Measurements from ENCODE around the gene WWOX. TPM values are rescaled to one million over a fixed set of nuclear protein-coding genes. Genes with fewer than 3 reads are reported as not detected.

Gene WWOX
- total RNA-seq, 2 experiments from 2014 or later: 20.2 to 21.4 TPM

DNA sequence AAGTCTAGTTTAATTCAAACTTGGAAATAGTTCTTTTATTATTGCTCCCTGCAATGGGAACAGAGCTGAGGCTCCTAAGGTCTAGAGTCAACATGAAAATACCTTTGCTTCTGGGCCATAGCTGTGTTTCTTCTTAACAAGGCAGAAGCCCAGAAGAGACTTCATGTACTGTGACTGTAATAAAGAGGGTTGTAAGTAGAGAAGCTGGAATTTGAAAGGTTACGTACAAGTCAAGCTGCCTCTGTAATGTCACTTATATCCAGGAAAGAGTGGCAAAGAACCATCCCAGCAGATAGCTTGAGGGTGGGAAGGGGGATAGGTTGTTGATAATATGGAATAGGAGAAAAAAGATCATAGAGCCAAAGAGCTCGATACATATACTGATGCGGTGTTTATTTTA, 248.6 kb downstream of the WWOX start:
- no peak overlapping the region for H3K4me3 Mint-ChIP-seq
- CTCF ChIA-PET: no interaction called here
- intact Hi-C loops (cut with micrococcal nuclease): no loop called here

DNA sequence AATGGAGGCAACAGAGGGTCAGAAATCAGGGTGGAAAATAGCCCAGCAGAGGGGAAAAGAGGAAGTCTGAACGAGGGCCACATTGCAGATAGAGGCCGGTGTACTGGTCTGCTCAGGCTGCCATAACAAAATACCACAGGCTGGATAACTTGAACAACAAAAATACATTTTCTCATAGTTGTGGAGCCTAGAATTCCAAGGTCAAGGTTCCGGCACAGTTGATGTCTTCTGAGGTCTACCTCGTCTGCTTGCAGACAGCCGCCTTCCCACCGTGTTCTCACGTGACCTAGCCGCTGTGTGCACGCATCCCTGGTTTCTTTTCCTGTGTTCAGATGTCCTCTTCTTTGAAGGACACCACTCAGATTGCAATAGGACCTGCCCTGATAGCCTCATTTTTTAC, 249.4 kb downstream of the WWOX start:
- H3K4me1 Mint-ChIP-seq (ENCODE audit: low read depth): no peaks in the 10 kb centered on the region
- no peaks in the 10 kb centered on the region for H3K9me3 Mint-ChIP-seq
- H3K4me3 Mint-ChIP-seq: no peak overlapping the region
- no peak overlapping the region for H3K27ac Mint-ChIP-seq
- no peaks in the 10 kb centered on the region for H3K27me3 Mint-ChIP-seq (ENCODE audit: low read depth)
- intact Hi-C loops (cut with micrococcal nuclease): no loop called here
- CTCF ChIA-PET: no interaction called here
- no peak for DNase-seq
- no peaks in the 10 kb centered on the region for H3K36me3 Mint-ChIP-seq (ENCODE audit: low read depth)

More for the DNA sequence above, 248.6 kb downstream of the WWOX start:
- Mint-ChIP-seq H3K27me3 (ENCODE audit: low read depth) (no peaks in the 10 kb centered on the region), H3K27ac (no peak overlapping the region), H3K9me3 (no peaks in the 10 kb centered on the region), H3K36me3 (ENCODE audit: low read depth) (no peaks in the 10 kb centered on the region), H3K4me1 (ENCODE audit: low read depth) (no peaks in the 10 kb centered on the region)
- no peak for DNase-seq

DNA sequence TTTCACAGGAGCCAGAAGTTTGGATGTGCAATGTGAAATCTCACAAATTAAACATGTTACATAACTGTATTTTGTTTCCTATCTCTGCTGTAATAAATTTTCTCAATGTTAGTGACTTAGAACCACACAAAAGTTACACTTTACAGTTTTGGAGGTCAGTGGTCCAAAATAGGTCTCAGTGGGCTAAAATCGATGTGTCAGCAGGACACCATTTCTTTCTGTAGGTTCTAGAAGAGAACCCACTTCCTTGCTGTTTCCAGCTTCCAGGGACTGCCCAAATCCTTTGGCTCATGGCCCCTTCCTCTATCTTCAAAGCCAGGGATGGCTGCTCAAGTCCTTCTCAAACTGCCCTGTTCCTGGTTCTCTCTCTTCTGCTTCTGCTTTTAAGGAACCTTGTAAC, 252.7 kb downstream of the WWOX start:
- no peaks in the 10 kb centered on the region for H3K4me1 Mint-ChIP-seq (ENCODE audit: low read depth)
- no peak overlapping the region for H3K4me3 Mint-ChIP-seq
- H3K9me3 Mint-ChIP-seq: no peaks in the 10 kb centered on the region
- no peak overlapping the region for H3K27ac Mint-ChIP-seq
- intact Hi-C loops (cut with micrococcal nuclease): no loop called here
- CTCF ChIA-PET: no interaction called here
- H3K36me3 Mint-ChIP-seq (ENCODE audit: low read depth): peaks cover 5% of the 10 kb centered on the region
- no peaks in the 10 kb centered on the region for H3K27me3 Mint-ChIP-seq (ENCODE audit: low read depth)
- no peak for DNase-seq

DNA sequence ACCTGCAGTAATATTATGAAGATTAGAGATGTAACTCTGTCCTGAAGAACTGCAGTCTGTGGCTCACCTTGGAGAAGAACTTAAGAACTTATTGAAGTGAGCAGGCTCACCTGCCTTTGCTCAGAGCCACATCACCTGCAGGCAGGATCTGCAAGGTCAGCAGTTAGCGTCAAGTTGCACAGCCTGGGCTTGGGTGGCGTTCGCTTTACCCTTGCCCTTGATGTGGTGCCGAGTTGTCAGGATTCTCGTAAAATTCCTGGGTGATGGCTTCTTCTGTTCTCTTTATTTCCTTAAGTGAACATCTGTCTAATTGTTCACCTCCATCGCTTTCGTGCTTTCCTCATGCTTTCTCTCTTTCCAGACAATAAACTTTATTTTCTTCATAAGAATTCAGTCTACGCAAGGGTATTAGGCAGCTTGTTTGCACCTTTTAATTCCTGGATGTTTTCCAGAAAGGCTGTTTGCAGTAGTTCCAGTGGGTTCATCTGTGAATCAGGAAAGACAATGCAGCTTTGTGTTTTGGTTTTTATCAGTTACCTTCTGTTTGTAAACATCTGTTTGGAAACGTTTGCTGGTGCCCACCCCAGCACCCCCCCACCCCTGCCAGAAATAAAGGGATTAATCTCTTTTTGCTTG, 254.3 kb downstream of the WWOX start:
- Mint-ChIP-seq H3K27me3 (ENCODE audit: low read depth) (no peaks in the 10 kb centered on the region), H3K4me3 (no peak overlapping the region), H3K9me3 (no peaks in the 10 kb centered on the region), H3K27ac (no peak overlapping the region), H3K36me3 (ENCODE audit: low read depth) (peaks cover 5% of the 10 kb centered on the region), H3K4me1 (ENCODE audit: low read depth) (no peaks in the 10 kb centered on the region)
- CTCF ChIA-PET: no interaction called here
- no peak for DNase-seq
- intact Hi-C loops (cut with micrococcal nuclease): no loop called here

DNA sequence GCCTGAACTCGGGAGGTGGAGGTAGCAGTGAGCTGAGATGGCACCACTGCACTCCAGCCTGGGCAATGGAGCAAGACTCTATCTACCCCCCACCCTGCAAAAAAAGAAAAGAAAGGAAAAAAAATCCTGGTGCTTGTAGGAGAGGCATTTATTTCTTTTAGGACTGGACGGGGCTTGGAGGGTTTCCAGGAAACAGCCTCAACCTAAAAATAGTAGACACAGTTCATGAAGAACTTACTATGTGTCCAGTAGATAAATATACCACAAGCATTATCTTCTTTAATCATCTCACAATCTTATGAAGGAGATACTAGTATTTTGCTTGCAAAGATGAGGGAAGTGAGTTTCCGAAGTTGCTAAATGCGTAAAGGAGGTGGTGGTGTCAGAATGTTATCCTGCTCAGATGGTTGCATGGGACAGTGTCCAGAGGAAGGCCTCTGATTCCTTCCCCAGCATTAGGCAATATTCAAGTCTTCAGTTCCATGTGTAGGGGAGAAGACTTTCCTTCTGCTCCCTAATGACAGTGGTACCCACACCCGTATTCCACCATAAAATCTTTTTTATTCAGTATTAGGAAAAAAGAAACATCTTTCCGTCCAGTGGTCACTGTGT, 263.2 kb downstream of the WWOX start:
- intact Hi-C loops (cut with micrococcal nuclease): no loop called here
- H3K36me3 Mint-ChIP-seq (ENCODE audit: low read depth): no peaks in the 10 kb centered on the region
- H3K27me3 Mint-ChIP-seq (ENCODE audit: low read depth): no peaks in the 10 kb centered on the region

DNA sequence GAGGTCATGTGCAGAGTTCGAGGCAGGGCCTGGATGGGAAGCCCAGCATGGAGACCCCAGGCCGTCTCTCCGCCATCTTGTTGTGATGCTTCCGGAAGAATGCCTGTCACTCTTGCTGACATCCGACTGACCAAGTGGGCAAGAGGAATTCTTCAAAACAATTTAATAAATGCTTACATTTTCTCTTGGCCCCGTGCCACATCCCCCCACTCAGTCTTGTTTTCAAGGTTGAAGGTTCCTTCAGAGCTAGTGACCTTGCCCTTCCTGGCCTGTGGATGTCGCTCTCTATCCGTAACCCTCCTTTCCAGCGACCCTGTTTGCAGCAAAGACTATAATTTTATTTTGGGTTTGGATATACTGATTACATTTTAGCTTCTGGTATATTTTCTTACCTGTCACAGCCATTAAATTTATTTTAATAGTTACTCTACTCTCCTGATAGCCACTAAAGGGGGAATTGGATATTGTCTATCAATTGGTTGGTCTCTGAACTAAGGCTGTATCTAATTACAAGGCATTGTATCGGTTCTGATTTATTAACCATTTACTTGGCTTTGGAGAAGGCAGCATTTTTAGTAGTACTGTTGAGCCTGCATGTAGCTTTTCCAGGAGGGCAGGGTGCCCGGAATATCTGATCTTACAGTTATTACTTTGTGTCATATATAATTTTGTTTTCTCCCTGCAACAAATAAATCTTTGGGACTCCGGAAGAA, 264.5 kb downstream of the WWOX start:
- Mint-ChIP-seq H3K27me3 (ENCODE audit: low read depth) (no peaks in the 10 kb centered on the region), H3K4me1 (ENCODE audit: low read depth) (no peaks in the 10 kb centered on the region), H3K36me3 (ENCODE audit: low read depth) (no peaks in the 10 kb centered on the region), H3K4me3 (no peak overlapping the region), H3K27ac (no peak overlapping the region), H3K9me3 (no peaks in the 10 kb centered on the region)
- CTCF ChIA-PET: no interaction called here
- intact Hi-C loops (cut with micrococcal nuclease): no loop called here
- DNase-seq: no peak

More for the DNA sequence above, 263.2 kb downstream of the WWOX start:
- Mint-ChIP-seq H3K4me1 (ENCODE audit: low read depth) (no peaks in the 10 kb centered on the region), H3K9me3 (no peaks in the 10 kb centered on the region), H3K27ac (no peak overlapping the region), H3K4me3 (no peak overlapping the region)
- no peak for DNase-seq
- CTCF ChIA-PET: no interaction called here

DNA sequence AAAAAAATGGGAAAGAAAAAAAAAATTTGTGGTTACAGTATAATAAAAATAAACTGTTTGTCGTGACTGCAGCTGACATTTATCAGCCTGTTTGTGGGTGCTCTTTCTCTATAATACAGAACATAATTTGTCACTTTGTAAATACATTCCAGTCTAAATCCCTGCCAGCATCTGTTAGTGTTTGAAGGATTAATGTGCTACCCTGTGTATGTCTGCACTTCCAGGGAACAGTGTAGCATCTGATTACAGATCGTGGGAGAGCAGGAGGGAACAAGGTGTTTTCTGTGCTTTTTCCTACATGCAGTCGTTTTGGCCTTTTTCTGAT, 265.1 kb downstream of the WWOX start:
- CTCF ChIA-PET: no interaction called here
- H3K36me3 Mint-ChIP-seq (ENCODE audit: low read depth): peaks cover 2% of the 10 kb centered on the region
- intact Hi-C loops (cut with micrococcal nuclease): no loop called here

DNA sequence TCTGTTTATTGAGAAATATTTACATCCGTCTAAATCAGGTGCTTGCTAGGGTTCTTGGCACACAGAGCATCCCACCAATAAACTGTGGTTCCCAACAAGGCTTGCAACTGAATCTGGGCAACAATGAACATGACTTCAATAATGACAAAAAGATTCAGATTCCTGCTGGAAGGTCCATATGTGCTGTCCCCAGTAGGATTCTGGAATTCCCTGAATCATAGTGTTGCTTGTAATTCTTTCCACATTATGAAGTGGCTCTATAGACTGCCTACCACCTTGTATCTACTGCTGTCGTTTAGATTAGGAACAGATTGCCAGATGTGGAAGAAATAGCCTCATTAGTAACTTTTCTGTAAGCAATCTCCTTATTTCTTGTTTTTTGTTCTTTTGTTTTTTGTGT, 265.9 kb downstream of the WWOX start:
- intact Hi-C loops (cut with micrococcal nuclease): no loop called here
- Mint-ChIP-seq H3K27me3 (ENCODE audit: low read depth) (no peaks in the 10 kb centered on the region), H3K9me3 (no peaks in the 10 kb centered on the region), H3K4me3 (no peak overlapping the region), H3K27ac (no peak overlapping the region), H3K4me1 (ENCODE audit: low read depth) (no peaks in the 10 kb centered on the region), H3K36me3 (ENCODE audit: low read depth) (peaks cover 2% of the 10 kb centered on the region)
- CTCF ChIA-PET: no interaction called here
- no peak for DNase-seq

More for the DNA sequence above, 265.1 kb downstream of the WWOX start:
- H3K9me3 Mint-ChIP-seq: no peaks in the 10 kb centered on the region
- DNase-seq: no peak
- H3K4me1 Mint-ChIP-seq (ENCODE audit: low read depth): no peaks in the 10 kb centered on the region
- H3K4me3 Mint-ChIP-seq: no peak overlapping the region
- H3K27ac Mint-ChIP-seq: no peak overlapping the region
- H3K27me3 Mint-ChIP-seq (ENCODE audit: low read depth): no peaks in the 10 kb centered on the region

DNA sequence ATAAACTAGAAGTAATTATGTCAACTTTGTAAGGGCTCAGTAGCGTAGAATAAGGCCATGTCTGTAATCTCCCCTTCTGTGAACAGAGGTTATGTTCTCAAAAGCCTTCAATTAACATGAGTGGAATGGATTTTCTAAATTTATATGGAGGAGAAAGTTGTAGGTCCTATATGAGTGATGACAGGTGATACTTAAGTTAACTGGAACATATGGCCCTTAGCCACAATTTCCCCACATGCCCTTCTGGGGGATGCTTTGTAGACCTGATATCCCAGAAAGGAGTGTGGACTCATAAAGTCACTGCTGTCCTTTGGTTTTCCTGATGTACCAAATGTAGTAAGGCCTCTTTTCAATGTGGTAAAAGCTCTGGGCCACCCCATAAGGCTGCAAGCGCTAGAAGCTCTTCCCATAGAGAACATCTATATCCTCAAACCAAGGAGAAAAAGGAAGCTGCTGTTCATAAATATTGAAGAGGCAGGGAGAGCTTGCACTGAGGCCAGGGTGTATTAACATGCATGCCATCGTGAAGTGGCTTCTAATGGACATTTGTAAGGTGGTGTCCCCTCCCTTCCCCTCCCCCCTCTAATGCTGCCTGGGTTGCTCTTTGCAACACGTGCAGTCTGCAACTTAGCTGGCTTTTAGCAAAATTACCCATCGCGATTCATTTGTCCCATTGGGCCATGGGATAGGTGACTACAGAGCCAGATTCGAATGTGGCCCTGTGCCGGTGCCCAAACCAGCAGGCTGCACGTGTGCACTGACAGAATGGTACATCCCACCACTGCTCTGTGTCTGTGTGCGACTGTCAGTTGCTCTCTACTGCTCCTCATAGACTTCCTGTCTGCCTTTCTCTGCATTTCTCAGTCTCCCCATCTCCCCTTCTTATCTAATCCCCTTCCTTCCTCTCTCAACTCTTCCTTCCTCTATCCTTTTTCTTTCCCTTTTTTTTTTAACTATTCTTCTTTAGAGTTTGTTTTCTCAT, 269.0 kb downstream of the WWOX start:
- CTCF ChIA-PET: interaction anchor here (0.7 kb wide), 1 partner anchor 1066 kb away, joined by 3 read pairs; no protein-coding TSS in a partner anchor
- H3K9me3 Mint-ChIP-seq: peaks cover 4% of the 10 kb centered on the region
- DNase-seq: no peak
- intact Hi-C loops (cut with micrococcal nuclease): no loop called here
- peaks cover 2% of the 10 kb centered on the region for H3K36me3 Mint-ChIP-seq (ENCODE audit: low read depth)
- no peak overlapping the region for H3K4me3 Mint-ChIP-seq
- no peak overlapping the region for H3K27ac Mint-ChIP-seq
- H3K4me1 Mint-ChIP-seq (ENCODE audit: low read depth): no peaks in the 10 kb centered on the region
- no peaks in the 10 kb centered on the region for H3K27me3 Mint-ChIP-seq (ENCODE audit: low read depth)

DNA sequence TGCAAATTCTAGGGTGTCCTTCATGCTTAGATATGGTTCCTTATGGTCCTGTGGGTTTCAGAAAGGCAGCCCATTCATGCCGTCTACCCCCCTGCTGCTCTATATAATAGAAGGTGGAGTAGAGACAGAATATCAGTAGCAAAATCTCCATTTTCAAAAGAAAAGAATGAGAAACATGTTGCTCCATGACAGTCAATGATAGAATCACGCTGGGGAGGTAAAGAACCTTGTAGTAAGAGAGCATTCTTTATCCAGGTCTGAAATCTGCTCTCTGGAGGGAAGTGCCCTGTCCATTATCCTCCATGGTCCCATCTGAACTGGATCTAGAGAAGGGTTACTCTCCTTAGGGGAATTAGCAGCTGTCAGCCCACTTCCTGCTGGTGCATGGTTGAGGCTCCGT, 272.8 kb downstream of the WWOX start:
- no peak for DNase-seq
- Mint-ChIP-seq H3K4me3 (no peak overlapping the region), H3K27ac (no peak overlapping the region), H3K36me3 (ENCODE audit: low read depth) (peaks cover 2% of the 10 kb centered on the region), H3K9me3 (peaks cover 4% of the 10 kb centered on the region), H3K4me1 (ENCODE audit: low read depth) (no peaks in the 10 kb centered on the region), H3K27me3 (ENCODE audit: low read depth) (no peaks in the 10 kb centered on the region)
- intact Hi-C loops (cut with micrococcal nuclease): no loop called here
- CTCF ChIA-PET: no interaction called here

DNA sequence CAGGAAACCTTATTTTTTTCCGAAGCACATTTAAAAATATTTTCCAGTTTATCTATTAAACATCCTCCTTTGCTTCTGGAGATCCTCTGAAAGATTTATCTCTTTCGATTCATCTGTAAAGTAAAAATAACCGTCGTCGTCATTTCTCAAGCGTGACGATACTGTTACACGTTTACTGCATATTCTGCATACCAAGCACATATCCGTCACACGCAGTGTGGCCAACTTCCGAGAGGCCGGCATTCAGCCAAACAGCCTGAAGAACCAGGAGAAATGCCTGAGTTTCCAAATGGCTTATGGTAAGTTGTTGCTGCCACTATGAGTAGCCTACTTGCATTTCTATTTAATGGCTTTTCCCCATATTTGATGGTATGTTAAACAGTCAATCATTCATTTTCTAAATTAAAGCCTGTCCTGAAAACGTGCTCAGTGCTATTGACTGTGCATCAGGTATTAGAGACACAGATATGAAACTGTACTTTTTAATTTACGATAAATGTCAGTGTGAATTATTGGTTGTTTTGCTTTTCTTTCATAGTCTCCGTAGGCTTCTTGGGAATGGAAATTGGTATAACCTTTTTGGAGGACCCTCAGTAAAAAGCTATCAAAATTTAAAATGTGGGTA, 275.7 kb downstream of the WWOX start:
- CTCF ChIA-PET: no interaction called here
- DNase-seq: no peak
- Mint-ChIP-seq H3K4me1 (ENCODE audit: low read depth) (no peaks in the 10 kb centered on the region), H3K9me3 (peaks cover 4% of the 10 kb centered on the region), H3K36me3 (ENCODE audit: low read depth) (no peaks in the 10 kb centered on the region), H3K27me3 (ENCODE audit: low read depth) (no peaks in the 10 kb centered on the region), H3K4me3 (no peak overlapping the region), H3K27ac (no peak overlapping the region)
- intact Hi-C loops (cut with micrococcal nuclease): no loop called here

DNA sequence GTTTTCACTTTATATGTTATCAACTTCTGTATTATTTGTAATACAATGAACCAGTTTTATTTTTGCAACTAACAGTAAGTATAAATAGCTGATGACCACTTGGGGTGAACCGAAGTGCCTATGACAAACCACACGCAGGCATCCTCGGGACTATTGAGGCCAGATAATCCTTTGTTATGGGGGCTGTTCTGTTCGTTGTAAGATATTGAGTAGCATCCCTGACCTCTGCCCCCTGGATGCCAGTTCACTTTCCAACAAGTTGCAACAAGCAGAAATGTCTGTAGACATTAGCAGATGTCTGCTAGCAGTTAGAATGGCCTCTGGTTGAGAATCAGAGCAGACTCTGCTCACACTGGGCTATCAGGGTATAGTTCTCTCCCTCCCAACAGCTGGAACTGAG, 277.0 kb downstream of the WWOX start:
- CTCF ChIA-PET: no interaction called here
- Mint-ChIP-seq H3K4me3 (no peak overlapping the region), H3K4me1 (ENCODE audit: low read depth) (no peaks in the 10 kb centered on the region), H3K9me3 (no peaks in the 10 kb centered on the region), H3K36me3 (ENCODE audit: low read depth) (no peaks in the 10 kb centered on the region), H3K27ac (no peak overlapping the region), H3K27me3 (ENCODE audit: low read depth) (no peaks in the 10 kb centered on the region)
- DNase-seq: no peak
- intact Hi-C loops (cut with micrococcal nuclease): no loop called here
